ENCODE data around the gene CRAMP1. TPM values are rescaled to one million over a fixed set of nuclear protein-coding genes. Genes with fewer than 3 reads are reported as not detected.
"Not testable (repeated sequence)": the region's sequence is repeated elsewhere in the genome, so short reads cannot be mapped to it uniquely, and the experiment has no call there.

The CRAMP1 gene
- total and polyA plus RNA-seq, 2 of the 8 experiments (the other 6 are each of a cell fraction or from before 2014, with no cell fraction given): 19.2 to 23.2 TPM

GRCh38 chr16:1705324-1705687 lies 93.1 kb downstream of the CRAMP1 start:
- Histone ChIP-seq H2BK5ac (ENCODE audit: low read depth, low read length) (peak overlapping the region; percentile 96), H2BK15ac (ENCODE audit: low read length) (0 out of 2 replicates have a peak overlapping the region, but pooled peaks have one; percentile 61), H3K79me2 (ENCODE audit: control insufficient read depth in 1 of 2, insufficient read depth in 2 of 2, low read length in 2 of 2) (peaks cover 3 to 35% of the 10 kb centered on the region in 2 experiments; a peak in 3 of 4 replicates), H3K23me2 (ENCODE audit: low read depth, low read length) (peaks cover 11% of the 10 kb centered on the region), H4K5ac (ENCODE audit: insufficient read length, low read depth, low read length) (peak overlapping the region; percentile 70), H3K79me1 (ENCODE audit: low read depth, low read length) (peaks cover 10% of the 10 kb centered on the region), H3K36me3 (ENCODE audit: control insufficient read depth in 2 of 4, insufficient read depth in 4 of 4, low read length in 3 of 4) (peaks cover 7 to 23% (median 14%) of the 10 kb centered on the region in 4 experiments; a peak in 6 of 8 replicates), H3K4me1 (replicated peaks in 1 of 4; ENCODE audit: control insufficient read depth in 3 of 4, insufficient read depth in 4 of 4, low read length in 3 of 4) (peaks cover 0 to 16% (median 3%) of the 10 kb centered on the region in 4 experiments; a peak in 4 of 7 replicates), H4K8ac (ENCODE audit: extremely low read depth, insufficient read depth, low read length) (peak overlapping the region; percentile 73; the same call in 1 of the 2 replicates), H3K9ac (replicated peaks in 1 of 4; ENCODE audit: extremely low read depth in 1 of 4, low read depth in 3 of 4, low read length in 3 of 4) (peak overlapping the region; percentile 51 to 88 (median 86)), H3K27ac (ENCODE audit: low read depth, low read length) (peak overlapping the region; percentile 85), H3K4me2 (ENCODE audit: insufficient read depth in 1 of 2, low read depth in 2 of 2, low read length in 2 of 2) (peak overlapping the region; percentile 68 to 81), H3K4ac (replicated peaks; ENCODE audit: insufficient read length, low read depth, low read length) (peak overlapping the region; percentile 98), H3K4me3 (ENCODE audit: extremely low read depth in 1 of 4, insufficient read depth in 2 of 4, low read depth in 3 of 4, low read length in 4 of 4) (peak overlapping the region; percentile 89 to 97 (median 94)), H3K18ac (ENCODE audit: extremely low read depth, low read length) (peak overlapping the region; percentile 93), H4K91ac (replicated peaks; ENCODE audit: insufficient read length, low read length) (peak overlapping the region; percentile 98), H4K20me1 (replicated peaks in 1 of 2; ENCODE audit: control insufficient read depth in 1 of 2, insufficient read depth in 2 of 2, low read length in 2 of 2) (peaks cover 13 to 21% of the 10 kb centered on the region in 2 experiments), H3K56ac (replicated peaks; ENCODE audit: insufficient read length, low read depth, low read length) (peak overlapping the region; percentile 73)
- not testable (repeated sequence) for H2BK20ac ChIP-seq (ENCODE audit: low read length); H3K14ac ChIP-seq (ENCODE audit: insufficient read length); H2BK12ac ChIP-seq (ENCODE audit: low read depth, low read length); DNase-seq (ENCODE audit: low read depth in 1 of 2, low spot score in 2 of 2); H2AFZ ChIP-seq (ENCODE audit: low read length); H2BK120ac ChIP-seq (replicated peaks; ENCODE audit: low read depth, low read length); H2AK5ac ChIP-seq (ENCODE audit: low read depth, low read length); H3K9me3 ChIP-seq (ENCODE audit: insufficient read depth in 2 of 2, low read depth in 1 of 2, low read length in 1 of 2); H3K23ac ChIP-seq (ENCODE audit: insufficient read length); FAIRE-seq; H3K27me3 ChIP-seq (replicated peaks in 1 of 4; ENCODE audit: control insufficient read depth in 3 of 4, extremely low read depth in 1 of 4, insufficient read depth in 3 of 4, low read length in 3 of 4)
- 3% methylated on average over 14 of the region's 16 CpGs; no CpG with 5 or more reads in 1 of the 2 experiments for WGBS, 2 experiments (ENCODE audit: extremely low coverage in 1 of 2, insufficient coverage in 1 of 2, insufficient read length in 1 of 2, insufficient replicate concordance in 2 of 2, low coverage in 1 of 2, low lambda C conversion rate in 2 of 2, missing lambda C conversion rate in 1 of 2)
- CTCF ChIA-PET (ENCODE audit: partially characterized antibody): interaction anchor here (0.6 to 2.1 kb wide), 21 partner anchors 8 to 482 kb away, joined by 3 to 16 read pairs (median 4); partner anchors contain the start of genes EME2 and MRPS34
- peak; percentile 2 for TF ChIP-seq ASH2L (IDR thresholded peaks at IDR 0.05; ENCODE audit: low read length)
- POLR2A ChIA-PET (ENCODE audit: partially characterized antibody): interaction anchor here (0.6 to 4.4 kb wide), 16 partner anchors 9 to 640 kb away, joined by 3 to 35 read pairs (median 5); partner anchors contain the start of genes EME2, JPT2, MRPS34 and NME3
